GM18870 (cell line): ENCODE measurements around the gene SNAI3.

Experiments
- ATAC-seq: cut with Tn5 transposase; IDR thresholded peaks from one replicate; pipeline ENCODE4 v1.9.1; 2021; ENCODE audit warnings: moderate library complexity; ENCODE audit not compliant: unreplicated experiment

Gene SNAI3

DNA sequence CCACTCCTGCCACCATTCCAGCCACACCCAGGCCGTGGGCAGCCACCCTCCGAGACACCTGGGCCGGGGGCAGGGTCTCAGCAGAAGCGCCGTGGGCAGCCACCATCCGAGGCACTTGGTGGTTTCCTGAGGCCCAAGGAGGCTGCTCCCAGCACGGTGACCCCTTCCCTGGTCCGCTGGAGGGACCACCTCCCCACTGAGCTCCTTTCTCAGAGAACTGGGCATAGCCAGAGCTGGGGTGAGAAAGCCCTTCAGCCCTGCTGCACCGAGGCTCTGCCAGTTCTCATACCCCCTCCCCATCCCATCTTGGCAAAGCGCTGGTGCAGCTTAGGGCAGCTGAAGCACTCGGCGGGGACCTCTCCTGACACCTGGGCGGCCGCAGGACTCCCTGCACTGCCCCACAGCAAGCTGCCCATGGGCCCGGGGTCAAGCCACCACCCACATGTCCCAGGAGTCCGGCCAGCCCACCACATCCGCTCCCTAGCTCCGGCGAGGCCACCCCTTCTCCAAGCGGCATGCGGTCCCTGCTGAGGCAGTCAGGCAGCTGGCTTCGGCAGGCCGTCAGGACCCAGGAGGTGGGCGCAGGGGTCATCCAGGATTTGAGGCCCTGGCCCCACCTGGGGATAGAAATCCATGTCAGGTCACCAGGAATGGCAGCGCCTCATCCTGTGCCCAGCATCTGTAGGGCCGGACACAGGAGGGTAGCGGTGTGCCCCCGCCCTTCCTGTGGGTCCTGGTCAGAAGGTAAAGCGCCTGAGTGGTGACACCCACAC is 34.1 kb downstream of the SNAI3 start:
- no peak for ATAC-seq

DNA sequence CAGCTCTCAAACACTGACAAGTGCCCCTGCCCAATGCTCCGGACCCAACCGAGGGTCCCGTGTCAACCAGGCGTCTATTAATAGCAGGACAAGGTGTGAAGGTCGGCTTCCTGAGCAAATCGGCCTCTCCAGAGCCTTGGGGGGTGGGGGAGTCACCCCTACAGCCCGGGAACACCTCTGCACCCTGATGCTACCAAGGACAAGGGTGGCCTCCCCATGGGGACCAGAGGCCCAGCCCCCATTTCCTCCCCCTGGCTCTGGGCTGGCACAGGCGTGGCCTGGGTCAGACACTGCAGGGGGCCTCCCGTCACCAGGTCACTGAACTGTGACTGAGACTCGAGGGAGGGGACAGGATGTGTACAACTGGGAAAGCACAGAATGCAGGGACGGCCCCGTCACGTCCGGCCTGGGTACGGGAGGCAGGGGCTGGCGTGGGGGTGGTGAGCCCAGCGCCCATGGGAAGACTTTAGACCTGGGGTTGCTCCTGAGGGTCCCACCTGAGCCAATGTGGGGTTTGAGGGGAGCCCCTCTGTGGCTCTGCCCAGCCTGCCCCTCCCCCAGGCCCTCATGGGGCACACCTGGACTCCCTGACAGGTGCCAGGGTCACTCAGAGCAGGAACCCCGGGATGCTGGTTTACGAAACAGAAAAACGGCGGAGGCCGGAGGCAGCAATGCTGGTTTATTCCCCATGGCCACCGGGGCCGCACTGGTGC is 34.9 kb downstream of the SNAI3 start:
- peak; percentile 72 for ATAC-seq

DNA sequence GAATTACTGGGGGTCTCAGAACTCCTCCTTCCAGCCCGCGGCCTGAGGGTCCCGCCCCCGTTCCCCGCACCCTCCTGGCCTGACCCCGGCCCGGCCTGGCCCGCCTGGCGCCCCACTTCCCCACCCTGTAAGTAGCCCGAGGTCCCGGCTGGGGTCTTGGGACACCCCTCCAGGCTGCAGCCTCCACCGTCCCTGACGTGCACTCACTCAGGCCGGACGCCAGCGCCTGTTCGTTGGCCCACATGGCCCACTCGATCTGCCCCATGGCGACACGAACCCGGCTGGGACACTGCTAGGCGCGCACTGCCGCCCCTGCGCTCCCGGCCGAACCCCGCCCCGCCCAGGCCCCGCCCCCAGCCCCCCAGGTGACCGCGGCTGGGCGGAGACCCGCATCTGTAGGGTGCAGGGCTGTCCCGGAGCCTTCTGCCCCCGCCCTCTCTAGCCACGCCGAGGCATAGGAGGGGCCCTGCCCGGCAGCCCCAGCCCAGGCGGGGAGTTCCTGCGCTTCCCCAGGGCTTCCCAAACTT is 35.5 kb downstream of the SNAI3 start, which contains the start of gene CYBA:
Gene CYBA (minus strand): TSS at position 305 of the 527 bp plus-strand sequence. CDS start 40 bp downstream, at position 265.
- peak; percentile 39 for ATAC-seq

DNA sequence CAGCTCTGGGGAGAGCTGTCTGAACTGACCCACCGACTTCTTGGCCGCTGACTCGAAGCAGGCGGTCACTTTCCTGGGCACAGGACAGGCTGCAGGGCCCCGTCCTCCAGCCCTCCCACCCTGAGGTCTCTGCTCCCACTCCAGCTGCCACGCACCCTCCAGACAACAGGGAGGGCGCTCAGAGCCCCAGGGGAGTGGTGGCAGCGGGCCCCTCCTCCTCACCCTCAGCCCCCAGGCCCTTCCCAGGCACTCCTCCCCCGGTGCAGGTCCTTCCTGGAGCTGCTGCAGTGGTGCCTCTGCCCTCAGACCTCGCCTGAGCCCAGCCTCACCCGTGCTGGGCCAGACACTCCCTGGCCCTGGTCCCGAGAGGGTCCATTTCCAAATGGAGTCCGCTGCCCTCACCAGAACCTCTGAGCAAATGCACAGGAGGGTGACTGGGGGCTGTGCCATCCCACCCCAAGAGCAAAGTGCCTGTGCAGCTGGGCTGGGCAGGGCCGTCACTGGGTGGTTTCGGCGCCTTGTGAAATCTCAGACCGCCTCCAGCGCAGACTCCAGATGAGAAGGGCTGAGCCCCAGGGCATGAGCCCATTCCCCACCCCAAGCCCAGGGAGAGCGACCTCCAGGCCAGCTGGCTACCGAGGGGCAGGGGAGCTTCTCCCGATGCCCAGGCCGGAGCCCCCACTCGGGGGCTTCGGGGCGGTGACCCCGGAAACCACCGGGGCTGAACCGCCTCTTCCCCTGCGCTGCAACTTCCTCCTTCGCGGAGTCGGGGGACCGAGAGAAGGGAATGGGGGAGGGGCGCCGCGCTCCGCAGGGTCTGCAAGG is 36.2 kb downstream of the SNAI3 start:
- ATAC-seq: peak; percentile 5

DNA sequence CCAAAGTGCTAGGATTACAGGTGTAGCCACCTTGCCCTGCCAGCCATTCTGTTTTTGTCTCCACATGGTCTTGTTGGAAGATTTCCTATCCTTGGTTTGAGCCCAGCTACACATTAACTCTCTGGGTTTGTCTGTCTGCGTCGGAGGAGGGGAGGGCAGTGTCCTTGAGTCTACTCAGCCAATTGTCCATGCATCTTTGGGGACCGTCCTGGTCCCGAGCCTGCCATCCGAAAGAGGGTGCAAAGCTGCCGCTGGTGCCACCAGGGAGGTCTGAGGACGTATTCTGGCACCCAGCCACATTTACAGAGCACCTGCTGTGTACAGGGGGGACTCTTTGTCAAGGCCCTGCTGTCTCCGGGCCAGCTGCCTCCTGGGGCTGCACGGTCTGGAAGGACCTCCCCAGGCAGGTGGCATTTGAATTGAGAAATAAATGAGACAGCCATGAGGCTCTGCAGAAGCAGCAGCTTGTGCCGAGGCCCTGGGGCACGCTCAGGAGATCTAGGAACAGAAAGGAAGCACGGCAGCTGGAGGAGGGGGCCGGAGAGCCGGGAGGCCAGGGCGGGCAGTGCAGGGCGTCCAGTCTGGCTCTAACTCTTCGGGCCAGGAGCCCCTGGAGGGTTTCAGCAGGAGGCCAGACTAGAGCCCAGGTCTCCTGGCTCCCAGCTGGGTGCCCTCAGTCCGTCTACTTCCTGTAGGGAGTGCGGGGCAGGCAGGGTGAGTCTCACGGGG is 36.9 kb downstream of the SNAI3 start:
- no peak for ATAC-seq

DNA sequence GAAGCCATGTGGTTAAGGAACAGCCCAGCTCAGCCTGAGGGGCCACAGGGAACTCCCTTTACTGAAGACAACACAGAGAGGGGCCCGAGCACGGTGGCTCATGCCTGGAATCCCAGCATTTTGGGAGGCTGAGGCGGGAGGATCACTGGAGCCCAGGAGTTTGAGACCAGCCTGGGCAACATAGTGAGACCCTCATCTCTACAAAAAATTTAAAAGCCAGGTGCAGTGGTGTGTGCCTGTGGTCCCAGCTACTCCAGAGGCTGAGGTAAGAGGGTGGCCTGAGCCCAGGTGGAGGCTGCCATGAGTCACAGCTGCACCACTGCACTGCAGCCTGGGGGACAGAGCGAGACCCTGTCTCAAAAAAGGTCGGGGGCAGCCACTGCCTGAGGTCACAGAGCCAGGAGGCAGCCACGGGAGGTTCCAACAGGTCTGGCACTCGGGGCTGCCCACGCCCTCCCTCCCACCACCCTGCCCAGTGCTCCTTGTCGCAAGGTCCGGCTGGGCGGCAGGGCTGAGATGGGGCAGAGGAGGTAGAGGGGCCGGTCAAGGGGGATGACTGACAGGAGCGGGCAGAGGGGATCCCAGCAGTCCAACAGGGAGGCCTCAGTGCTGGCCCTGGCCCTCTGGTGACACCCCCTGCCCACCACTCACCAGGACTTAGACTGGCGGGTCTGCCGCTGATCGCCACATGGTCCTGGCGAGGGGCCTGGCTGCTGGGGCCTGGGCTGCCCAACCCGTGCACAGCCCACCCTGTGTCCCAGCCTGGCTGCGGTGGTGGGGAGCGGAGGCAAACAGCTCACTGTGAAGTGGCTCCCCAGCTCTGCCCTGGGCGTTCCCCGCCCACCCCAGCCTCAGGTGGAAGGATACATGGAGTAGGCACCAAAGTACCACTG is 38.9 kb downstream of the SNAI3 start:
- ATAC-seq: no peak

DNA sequence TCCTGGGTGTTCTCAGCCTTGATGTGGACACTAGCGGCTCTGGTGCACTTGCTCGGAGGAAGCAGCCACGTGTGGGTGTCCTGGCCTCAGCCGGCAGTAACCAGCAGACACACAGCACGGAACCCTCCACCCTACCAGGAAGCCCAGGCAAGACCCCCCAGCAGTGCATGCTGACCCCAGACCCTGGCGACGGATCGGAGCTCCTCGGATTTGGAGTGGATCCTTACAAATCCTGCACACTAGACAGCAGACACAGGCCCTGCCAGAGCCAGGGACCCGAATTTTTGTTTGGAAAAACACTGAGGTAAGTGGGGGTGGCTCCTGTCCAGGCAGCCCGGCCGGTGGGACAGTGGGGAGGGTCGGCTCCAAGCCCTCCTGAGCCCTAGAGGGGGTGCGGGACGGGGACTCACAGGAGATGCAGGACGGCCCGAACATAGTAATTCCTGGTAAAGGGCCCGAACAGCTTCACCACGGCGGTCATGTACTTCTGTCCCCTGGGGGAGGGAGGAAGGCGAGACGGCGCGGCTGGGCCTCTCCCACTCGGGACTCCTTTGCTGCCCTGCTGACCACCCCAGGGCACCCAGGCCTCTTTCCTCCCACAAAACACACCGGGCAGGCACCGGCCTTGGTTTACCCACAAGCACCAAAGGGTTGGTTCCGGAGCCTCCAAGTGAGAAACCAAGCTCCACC is 39.8 kb downstream of the SNAI3 start:
- ATAC-seq: no peak

DNA sequence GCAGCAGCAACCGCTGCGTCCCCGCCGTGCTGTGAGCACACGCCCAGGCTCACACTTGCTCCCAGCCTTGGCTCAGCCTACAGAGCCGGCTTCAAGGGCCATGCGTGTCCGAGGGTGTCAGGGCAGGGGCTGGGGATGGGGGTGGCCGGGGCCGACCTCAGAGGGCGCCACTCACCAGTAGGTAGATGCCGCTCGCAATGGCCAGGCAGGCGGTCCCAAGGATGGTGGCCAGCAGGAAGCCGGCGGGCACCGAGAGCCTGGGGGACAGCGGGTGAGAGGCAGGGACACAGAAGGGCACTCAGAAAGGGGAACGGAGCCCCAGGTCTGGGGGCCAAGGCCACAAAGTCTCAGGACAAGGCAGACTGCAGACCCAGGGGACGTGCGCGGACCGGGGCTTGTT is 40.4 kb downstream of the SNAI3 start:
- no peak for ATAC-seq

DNA sequence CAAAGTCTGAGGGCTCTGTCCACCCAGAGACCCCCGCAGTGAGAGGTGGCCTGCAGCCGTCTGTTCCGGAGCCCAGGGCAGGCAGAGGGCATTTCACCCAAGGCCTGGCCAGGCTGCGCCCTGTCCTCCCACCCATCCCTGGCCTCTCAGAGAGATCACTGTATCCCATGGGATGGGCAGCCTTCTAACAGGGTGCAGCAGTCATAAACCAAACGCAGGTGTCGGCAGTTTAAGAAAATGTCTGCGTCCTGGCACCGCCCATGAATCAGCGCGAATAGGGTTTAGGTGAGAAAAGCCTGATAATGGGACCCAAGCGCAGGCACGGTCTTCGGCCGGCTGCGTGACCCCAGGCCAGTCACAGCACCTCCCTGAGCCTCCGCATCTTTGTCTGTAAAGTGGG is 40.9 kb downstream of the SNAI3 start:
- no peak for ATAC-seq

DNA sequence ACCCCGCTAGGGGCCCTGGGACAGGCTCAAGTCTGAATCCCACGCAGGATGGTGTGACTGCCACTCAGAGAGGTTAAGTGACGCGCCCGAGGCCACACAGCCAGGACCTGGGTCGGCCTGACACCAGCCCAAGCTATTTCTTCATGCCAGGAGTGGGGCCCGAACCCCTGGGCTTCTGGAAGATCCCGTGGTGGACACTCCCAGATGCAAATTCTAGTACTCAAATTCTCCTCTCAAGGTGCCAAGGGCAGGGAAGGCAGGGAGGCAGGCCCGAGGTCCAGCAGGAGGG is 42.7 kb downstream of the SNAI3 start:
- ATAC-seq: no peak

DNA sequence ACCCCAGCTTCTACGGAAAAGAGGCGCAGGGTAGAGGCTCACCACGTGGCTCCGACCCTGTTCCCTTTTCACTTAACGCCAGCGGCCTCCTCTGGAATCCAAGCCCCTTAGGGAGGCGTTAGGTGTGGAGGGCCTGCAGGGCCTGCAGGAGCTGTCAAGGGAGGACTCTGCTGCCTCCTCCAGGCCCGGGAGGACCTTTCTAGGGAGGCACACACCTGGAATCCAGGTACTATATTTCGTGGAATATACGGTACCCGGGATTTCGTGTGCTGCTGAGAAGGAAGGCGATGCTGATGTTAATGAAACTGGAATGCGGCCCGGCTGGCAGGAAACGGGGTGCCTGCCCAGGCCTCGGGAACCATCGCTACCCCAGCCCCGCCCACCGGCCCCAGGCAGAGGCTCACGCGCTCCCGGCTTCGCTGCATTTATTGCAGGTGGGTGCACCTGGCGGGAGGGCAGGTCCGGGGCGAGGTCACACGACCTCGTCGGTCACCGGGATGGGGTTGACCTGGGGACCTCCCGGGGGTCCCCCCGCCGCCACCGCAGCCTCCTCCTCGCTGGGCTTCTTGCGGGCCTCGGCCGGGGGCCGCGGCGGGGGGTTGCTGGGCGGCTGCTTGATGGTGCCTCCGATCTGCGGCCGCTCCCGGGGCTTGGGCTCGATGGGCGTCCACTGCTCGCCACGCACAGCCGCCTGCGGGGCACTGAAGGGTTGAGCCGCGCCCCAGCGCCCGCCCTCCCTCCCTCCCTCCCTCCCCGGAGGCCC is 43.2 kb downstream of the SNAI3 start:
- ATAC-seq: no peak

DNA sequence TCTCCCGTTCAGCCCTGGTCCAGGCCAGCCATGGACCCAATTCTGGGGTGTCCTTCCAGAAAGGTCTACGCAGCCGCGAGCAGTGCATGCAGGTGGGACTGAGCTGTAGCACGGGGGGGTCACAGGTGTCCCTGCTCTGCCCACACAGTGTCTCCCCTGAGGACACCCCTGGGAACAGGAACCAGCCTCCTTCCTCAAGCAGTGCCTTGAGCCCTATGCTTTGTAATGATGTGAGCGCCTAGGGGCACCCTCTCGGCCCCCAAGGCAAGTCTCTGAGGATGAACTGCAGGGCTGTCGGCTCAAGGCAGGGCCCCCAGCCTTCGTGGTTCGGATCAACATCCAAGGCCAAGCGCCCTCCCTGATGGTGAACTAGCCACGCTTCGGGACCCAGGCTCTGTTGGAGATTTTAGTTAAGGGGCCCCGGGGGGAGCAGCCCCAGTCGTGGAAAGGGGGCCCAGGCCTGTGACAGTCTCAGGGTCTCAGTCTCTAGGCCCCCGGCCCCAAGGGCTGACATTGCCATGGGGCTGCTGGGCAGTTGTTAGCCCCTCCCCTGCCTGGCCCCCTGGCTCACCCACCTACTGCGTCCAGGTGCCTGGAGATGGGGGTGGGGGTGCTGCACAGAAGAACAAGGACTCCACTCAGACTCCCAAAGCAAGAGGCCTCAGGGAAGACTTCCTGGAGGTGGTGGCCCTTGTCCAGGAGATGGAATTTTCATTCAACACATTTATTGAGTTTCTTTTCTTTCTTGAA is 45.6 kb downstream of the SNAI3 start:
- ATAC-seq: no peak

DNA sequence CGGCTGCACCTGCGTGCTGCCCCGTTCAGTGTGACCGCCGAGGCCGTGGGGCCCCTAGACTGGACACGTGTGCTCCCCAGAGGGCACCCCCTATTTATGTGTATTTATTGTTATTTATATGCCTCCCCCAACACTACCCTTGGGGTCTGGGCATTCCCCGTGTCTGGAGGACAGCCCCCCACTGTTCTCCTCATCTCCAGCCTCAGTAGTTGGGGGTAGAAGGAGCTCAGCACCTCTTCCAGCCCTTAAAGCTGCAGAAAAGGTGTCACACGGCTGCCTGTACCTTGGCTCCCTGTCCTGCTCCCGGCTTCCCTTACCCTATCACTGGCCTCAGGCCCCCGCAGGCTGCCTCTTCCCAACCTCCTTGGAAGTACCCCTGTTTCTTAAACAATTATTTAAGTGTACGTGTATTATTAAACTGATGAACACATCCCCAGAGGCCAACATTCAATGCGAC is 46.2 kb downstream of the SNAI3 start:
- ATAC-seq: no peak

DNA sequence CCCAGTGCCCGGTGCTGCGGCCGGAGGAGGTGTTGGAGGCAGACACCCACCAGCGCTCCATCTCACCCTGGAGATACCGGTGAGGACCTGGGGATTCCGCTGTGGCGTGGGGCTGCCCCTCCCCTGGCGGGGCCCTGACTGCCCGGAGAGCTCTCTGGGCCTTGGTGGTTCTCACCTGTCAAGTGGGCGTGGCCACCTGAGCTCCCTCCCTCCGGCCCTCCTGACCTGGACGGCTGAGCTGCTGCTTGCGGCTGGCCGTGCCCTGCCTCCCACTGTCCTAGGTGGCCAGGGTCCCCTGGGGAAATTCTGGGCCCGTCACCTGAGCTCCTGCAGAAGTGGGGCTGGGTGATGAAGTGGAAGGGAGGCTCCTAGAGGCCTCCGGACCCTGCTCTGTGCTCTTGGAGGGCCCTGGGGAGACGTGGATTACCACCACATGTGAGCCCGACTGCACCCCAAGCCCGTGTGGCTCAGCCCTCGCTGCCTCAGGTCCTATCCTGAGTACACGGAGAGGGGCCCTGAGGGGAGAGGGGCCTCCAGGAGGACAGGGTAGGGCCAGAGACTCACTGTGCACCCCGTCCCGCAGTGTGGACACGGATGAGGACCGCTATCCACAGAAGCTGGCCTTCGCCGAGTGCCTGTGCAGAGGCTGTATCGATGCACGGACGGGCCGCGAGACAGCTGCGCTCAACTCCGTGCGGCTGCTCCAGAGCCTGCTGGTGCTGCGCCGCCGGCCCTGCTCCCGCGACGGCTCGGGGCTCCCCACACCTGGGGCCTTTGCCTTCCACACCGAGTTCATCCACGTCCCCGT is 46.9 kb downstream of the SNAI3 start:
- ATAC-seq: no peak

DNA sequence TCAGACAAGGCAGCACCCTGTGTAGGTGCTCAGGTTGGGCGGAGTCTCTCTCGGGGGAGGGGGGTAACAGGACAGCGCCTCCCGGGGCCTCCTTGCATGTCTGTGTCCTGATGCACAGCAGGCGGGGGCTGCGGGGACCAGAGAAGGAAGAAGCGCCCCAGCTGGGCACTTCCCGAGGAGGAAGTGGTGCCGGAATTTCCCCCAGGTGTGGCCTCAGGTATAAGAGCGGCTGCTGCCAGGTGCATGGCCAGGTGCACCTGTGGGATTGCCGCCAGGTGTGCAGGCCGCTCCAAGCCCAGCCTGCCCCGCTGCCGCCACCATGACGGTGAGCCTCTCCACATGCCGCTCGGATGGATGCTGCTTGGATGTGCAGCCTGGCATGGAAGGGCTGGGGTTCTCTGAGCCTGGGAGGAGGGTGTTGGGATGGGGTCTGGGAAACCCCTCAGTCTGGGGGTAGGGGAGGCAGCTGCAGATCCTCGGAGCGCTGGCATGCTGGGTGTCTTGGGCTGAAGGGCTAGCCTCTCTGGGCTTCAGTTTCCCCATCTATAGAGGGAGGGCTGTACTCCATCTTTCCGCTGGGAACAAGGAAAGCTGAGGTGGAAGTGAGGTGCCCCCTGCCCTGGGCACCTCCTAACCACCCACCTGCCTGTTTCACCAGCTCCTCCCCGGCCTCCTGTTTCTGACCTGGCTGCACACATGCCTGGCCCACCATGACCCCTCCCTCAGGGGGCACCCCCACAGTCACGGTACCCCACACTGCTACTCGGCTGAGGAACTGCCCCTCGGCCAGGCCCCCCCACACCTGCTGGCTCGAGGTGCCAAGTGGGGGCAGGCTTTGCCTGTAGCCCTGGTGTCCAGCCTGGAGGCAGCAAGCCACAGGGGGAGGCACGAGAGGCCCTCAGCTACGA is 47.7 kb downstream of the SNAI3 start, which contains the start of gene IL17C:
Gene IL17C (plus strand): TSS at position 250 of the 908 bp plus-strand sequence. CDS start 70 bp downstream, at position 320.
- ATAC-seq: no peak
